GM12873 (cell line): ENCODE measurements around the gene PANX3.

Experiments used
- CTCF ChIP-seq: IDR thresholded peaks from 2 replicates; pipeline ENCODE4 v1.5.1; 2012; ENCODE audit warnings: low read depth, mild to moderate bottlenecking, moderate library complexity, low read length, control low read depth; ENCODE audit not compliant: insufficient read depth; ENCODE audit errors: missing control alignments

The PANX3 gene

GRCh38 chr11:124584681-124585372, 26.4 kb upstream of the PANX3 start:
- no peak for TF ChIP-seq CTCF

GRCh38 chr11:124586238-124586860, 24.9 kb upstream of the PANX3 start:
- TF ChIP-seq CTCF, result peak; percentile 72

- TF ChIP-seq CTCF, result no peak
These were observed 19.8 kb upstream of the PANX3 start for GRCh38 chr11:124591430-124591829.

- no peak for TF ChIP-seq CTCF
These were observed 18.6 kb upstream of the PANX3 start for GRCh38 chr11:124592627-124593026.

GRCh38 chr11:124595302-124595701, 15.9 kb upstream of the PANX3 start:
- TF ChIP-seq CTCF, result no peak

GRCh38 chr11:124597626-124598025, 13.6 kb upstream of the PANX3 start:
- TF ChIP-seq CTCF, result no peak

GRCh38 chr11:124600621-124601320, 10.5 kb upstream of the PANX3 start:
- TF ChIP-seq CTCF, result no peak
